HCT116 (cell line): Measurements from ENCODE around the gene DNM3.

ENCODE experiments used
- CEBPB ChIP-seq: IDR thresholded peaks from 2 replicates; pipeline ENCODE4 v1.6.1; 2012; ENCODE audit warnings: low read depth
- POLR2A ChIP-seq: IDR thresholded peaks from 2 replicates; pipeline ENCODE4 v1.7.0; 2011; ENCODE audit warnings: borderline replicate concordance; ENCODE audit not compliant: insufficient read depth, insufficient read length; ENCODE audit errors: extremely low read depth
- TF ChIP-seq, protein P1 (sequence below), 3 experiments: fragments of 200-600 bp in 1 of 3; sonication (generic) in 1 of 3; IDR thresholded peaks in 2 of 3; conservative IDR thresholded peaks in 1 of 3; 2 replicates each; pipeline ENCODE4 v1.5.1; 2012 to 2017; ENCODE audit warnings: low read depth in 2 of 3, low read length in 2 of 3, antibody characterized with exemption in 1 of 3, borderline replicate concordance in 1 of 3, control low read depth in 1 of 3, mild to moderate bottlenecking in 1 of 3, mixed read lengths in 1 of 3, mixed run types in 1 of 3, moderate library complexity in 1 of 3; ENCODE audit not compliant: insufficient read depth in 1 of 3

- TF ChIP-seq, protein P1, sequence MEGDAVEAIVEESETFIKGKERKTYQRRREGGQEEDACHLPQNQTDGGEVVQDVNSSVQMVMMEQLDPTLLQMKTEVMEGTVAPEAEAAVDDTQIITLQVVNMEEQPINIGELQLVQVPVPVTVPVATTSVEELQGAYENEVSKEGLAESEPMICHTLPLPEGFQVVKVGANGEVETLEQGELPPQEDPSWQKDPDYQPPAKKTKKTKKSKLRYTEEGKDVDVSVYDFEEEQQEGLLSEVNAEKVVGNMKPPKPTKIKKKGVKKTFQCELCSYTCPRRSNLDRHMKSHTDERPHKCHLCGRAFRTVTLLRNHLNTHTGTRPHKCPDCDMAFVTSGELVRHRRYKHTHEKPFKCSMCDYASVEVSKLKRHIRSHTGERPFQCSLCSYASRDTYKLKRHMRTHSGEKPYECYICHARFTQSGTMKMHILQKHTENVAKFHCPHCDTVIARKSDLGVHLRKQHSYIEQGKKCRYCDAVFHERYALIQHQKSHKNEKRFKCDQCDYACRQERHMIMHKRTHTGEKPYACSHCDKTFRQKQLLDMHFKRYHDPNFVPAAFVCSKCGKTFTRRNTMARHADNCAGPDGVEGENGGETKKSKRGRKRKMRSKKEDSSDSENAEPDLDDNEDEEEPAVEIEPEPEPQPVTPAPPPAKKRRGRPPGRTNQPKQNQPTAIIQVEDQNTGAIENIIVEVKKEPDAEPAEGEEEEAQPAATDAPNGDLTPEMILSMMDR (IDR thresholded peaks at IDR 0.05 in 2 of 3, conservative IDR thresholded peaks at IDR 0.05 in 1 of 3; ENCODE audit: borderline replicate concordance in 1 of 3, insufficient read depth in 1 of 3, low read depth in 2 of 3, low read length in 2 of 3), result no peak
- no peak for TF ChIP-seq POLR2A
- TF ChIP-seq CEBPB, result no peak
These were observed 112.5 kb downstream of the DNM3 start for GRCh38 chr1:171953835-171954234.
